GM18498 (cell line): Measurements from ENCODE around the gene ZBTB16.

Source experiments
- ATAC-seq: cut with Tn5 transposase; IDR thresholded peaks from one replicate; pipeline ENCODE4 v1.9.1; 2021; ENCODE audit warnings: mild to moderate bottlenecking, moderate library complexity; ENCODE audit not compliant: unreplicated experiment

The ZBTB16 gene

DNA sequence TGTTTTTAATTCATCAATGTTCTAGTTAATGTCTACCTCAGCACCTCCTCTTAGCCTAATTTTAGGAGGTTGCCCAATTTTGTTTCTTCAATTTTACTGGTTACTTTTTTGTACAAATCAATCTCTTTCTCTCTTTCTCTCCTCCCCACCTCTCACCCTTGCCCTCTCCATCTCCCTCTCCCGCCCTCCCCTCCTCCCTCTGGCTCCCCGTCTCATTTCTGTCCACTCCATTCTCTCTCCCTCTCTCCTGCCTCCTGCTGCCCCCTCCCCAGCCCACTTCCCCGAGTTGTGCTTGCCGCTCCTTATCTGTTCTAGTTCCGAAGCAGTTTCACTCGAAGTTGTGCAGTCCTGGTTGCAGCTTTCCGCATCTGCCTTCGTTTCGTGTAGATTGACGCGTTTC is 195.8 kb downstream of the ZBTB16 start:
- ATAC-seq: no peak

GRCh38 chr11:114256176-114256966 is 196.9 kb downstream of the ZBTB16 start:
- no peak for ATAC-seq

GRCh38 chr11:114256967-114257286 is 197.4 kb downstream of the ZBTB16 start:
- no peak for ATAC-seq

DNA sequence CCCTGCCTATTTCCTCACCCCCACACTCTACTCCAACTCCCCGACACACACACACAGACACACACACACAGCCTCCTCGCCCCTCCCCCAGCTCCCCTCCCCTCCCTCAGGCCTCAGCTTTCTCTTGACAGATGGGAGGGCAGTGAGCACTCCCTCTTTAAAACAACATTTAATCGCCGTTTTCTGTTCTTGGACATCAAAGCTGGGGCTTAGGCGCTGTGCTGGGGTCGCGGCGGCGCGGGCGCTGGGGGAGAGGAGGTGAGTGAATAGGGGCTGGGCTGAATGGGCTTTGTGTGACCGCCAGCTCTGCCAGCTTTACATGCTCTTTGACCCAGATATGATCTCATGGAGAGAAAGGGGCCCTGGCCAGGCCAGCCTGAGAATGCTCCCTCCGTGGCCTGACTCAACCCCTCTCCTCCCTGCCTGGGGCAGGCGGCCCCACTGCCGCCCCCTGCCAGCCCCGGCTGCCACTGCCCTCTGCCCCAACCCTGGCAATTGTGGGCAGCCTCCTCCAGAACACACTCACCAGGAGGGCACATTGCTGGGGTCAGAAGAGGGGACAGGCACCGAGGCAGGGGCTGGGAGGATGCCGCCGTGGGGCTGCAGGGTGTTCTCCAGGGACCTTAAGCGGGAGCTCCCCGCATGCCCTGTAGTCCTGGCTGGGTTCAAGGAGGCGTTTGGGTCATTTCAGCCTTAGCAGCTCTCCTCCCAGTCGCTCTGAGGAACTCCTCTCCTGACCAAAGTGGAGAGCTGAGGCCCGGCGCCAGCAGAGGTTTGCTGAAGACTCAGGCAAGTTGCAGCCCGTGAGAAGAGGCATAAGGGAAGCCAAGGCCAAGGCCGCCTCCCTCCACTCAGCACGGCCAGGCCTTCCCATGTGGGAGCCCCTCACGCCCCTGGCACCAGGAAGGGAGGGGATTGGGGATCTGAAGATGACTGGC is 198.4 kb downstream of the ZBTB16 start:
- no peak for ATAC-seq

- no peak for ATAC-seq
These were observed 199.2 kb downstream of the ZBTB16 start for GRCh38 chr11:114258696-114259095.

DNA sequence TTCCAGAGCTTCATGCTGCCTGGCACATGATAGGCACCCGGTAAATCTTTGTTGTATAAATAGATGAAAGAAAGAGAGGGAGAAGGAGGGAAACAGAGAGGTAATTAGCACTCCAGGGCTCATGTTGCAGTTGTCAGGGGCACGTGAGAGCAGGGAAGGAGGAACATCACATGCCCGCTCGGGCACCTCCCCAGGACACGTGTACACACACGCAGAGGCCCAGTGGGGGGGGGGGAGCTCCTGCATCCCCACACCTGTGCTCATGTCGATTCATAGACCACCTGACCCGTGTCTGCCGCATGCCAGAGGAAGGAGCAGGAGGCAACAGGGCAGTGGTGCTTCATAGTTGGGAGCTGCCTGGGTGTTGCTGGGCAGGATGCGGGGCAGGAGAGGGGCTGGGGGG is 199.6 kb downstream of the ZBTB16 start:
- ATAC-seq: no peak

- ATAC-seq: no peak
These were observed 200.1 kb downstream of the ZBTB16 start for GRCh38 chr11:114259551-114259983.

DNA sequence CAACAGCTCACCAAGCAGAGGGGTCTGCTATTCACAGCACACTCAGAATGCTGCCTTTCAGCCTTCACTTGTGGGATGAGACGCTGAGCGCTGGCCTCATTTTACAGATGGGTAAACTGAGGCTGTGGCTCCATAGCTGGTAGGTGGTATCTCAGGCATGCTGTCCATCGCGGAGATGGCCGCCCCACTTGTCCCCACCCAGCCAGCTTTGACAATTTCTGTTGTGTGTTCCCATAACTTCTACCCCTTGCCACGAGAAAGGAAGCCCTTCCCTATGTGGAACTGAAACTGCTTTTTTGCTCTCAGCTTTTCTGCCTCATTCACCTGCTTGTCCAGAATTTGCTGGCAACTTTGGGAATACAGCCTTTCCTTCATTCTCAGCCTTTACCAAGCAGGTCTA is 200.6 kb downstream of the ZBTB16 start:
- no peak for ATAC-seq

DNA sequence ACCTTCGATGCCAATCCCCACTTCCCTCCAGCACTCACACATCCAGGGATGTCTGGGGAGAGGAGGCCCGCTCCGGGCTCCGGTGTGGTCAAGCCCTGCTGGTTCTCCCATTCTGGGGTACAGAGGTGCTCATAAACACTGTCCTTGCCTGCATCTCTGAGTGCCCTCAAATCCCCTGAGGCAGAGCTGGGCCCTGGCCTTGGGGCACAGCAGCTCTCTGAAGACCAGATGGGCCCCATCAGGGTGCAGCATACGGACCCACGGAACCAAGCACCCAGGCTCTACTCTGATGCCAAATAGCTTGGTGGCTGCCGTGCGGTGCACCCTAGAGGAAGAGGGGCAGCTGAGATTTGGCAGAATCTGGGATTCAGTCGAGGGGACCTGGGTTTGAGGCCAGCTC is 201.0 kb downstream of the ZBTB16 start:
- ATAC-seq: no peak

GRCh38 chr11:114261791-114262190 is 202.3 kb downstream of the ZBTB16 start:
- no peak for ATAC-seq

- ATAC-seq: no peak
These were observed 203.4 kb downstream of the ZBTB16 start for GRCh38 chr11:114262681-114263512.

DNA sequence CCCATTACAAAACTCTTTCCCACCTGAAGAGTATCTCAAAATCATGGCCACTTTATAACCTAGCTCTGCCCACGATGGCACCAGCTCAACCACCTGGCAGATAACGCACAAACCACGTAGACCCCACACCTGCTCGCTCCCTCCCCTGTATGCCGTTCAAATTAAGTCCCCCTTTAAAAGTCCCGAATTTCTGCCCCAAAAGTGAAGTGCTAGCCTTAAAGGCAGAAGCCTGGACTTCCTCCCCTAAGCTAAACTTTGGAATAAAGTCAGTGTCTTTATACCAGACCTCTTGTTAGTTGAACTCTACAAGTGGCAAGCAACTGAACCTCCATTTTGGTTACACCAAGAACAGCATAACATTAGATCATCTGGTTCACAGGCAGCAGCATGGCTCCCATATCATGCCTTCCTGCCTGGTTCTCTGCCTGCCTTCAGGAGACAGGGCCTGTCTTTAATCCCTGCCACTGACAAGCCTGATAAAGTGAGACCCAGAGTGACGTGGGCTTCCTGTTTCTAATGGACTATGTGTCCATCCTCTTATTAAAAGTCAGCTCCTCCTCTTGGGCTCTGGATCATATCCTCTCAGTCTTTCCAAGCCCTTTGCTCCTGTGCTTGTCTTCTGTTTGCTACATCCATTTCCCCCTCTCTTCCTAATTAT is 204.1 kb downstream of the ZBTB16 start:
- no peak for ATAC-seq

- no peak for ATAC-seq
These were observed 204.9 kb downstream of the ZBTB16 start for GRCh38 chr11:114264381-114264780.

DNA sequence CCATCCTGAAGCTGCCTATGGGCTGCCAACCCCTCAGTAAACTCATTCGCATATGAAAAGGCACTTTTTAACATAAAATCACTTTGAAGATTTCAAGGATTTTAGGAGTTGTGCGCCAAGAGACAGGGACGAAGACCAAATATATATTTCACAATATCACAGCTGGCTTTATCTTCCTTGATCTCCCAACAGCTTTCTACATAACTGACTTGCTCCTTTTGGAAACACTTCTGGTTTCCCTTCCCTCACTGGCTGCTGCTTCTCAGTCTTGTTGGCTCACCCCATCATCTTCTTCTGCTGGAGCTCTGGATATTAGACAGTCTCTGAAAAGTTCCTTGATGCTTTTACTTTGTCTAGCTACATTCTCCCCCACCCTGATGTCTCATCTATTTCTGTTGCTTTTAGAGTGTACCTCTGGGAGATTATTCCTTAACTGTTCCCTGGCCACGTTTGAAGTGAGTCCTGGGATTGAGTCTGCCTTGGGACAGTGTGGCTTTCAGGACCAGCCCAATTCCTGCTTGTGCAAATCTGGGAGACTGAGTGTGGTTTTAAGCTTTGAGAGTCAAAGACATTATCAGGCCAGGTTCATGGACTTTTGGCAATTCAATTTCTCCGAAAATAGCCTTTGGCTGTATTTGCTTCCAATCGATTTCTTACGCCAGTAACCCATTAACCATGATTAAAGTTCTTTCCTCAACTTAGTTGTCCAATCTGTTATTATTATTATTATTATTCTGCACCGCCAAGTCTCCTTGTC is 205.8 kb downstream of the ZBTB16 start:
- no peak for ATAC-seq

GRCh38 chr11:114269498-114269897 is 210.0 kb downstream of the ZBTB16 start:
- ATAC-seq: no peak

DNA sequence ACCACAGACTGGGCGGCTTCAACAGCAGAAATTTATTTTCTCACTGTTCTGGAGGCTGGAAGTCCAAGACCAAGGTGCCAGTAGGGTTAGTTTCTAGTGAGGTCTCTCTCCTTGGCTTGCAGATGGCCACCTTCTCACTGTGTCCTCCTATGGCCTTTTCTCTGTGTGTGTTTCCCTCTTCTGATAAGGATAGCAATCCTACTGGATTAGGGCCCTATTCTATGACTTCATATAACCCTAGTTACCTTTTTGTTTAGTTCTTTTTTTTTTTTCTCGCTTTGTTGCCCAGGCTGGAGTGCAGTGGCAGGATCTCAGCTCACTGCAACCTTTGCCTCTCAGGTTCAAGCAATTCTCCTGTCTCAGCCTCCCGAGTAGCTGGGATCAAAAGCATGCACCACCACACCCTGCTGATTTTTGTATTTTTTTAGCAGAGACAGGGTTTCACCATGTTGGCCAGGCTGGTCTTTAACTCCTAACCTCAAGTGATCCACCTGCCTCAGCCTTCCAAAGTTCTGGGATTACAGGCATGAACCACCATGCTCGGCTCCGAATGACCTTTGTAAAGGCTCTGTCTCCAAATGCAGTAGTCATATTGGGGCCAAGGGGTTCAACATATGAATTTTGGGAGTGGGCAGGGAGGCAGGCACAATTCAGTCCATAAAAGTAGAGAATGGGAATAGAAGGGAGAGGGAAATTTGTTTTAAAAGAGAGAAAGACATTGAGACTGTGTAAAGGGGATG is 211.2 kb downstream of the ZBTB16 start:
- ATAC-seq: no peak

DNA sequence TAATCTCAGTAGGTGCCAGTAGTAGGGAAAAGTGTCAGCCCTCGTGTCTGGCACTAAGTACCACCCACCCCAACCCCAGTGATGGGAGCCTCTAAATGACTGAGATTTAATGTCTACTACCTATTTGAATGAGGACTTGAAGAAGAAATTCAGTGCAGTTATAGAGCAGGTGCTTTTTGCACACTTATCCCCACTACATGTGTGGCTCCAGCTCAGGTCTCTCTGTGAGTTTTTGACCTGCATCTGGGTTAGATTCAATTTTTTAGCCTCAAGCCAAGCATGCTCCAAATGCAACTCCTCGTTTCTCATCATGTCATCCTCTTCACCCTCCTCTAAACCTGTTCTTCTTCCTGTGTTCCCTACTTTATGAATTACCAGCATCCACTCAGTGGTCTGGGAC is 211.8 kb downstream of the ZBTB16 start:
- ATAC-seq: no peak

DNA sequence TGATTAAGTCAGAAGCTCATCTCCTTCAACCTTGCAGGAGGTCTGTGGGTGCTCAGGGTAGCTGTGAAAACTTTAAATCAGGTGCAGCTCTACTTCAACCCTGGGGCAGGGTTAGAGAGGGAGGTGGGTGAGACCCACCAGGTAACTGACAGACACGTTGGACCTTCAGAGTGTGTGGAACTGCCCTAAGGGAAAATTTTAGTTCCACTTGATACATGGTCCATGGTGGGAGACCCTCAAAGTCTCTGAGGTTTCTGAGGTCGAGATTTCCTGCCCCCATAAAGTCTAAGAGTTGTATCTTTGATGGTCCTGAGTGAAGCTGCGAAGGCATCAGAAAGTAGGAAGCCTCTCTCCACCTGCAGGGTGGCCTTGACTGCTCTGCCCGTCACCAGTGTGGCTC is 212.8 kb downstream of the ZBTB16 start:
- ATAC-seq: no peak

- no peak for ATAC-seq
These were observed 213.6 kb downstream of the ZBTB16 start for GRCh38 chr11:114273071-114273470.
